ENCODE data around the gene ERVW-1.

GRCh38 chr7:92451645-92452044, 26.1 kb downstream of the ERVW-1 start:
- no peak for TF ChIP-seq SETDB1 (IDR thresholded peaks at IDR 0.05; ENCODE audit: insufficient read length, low read length)
- TF ChIP-seq MZF1 (tag by site-specific recombination; IDR thresholded peaks at IDR 0.05; ENCODE audit: borderline replicate concordance), result no peak
- TF ChIP-seq YY1 (tag by site-specific recombination; IDR thresholded peaks at IDR 0.05), result no peak

All from HEK293 (cell line).